HG02759 (cell line): ENCODE results near the gene ANKRD23.
"Not testable (repeated sequence)": the region's sequence is repeated elsewhere in the genome, so short reads cannot be mapped to it uniquely, and the experiment has no call there.

ENCODE experiments used
- ATAC-seq: cut with Tn5 transposase; IDR thresholded peaks from one replicate; pipeline ENCODE4 v1.9.1; 2021; ENCODE audit warnings: mild to moderate bottlenecking, moderate library complexity; ENCODE audit not compliant: unreplicated experiment

The ANKRD23 gene

DNA sequence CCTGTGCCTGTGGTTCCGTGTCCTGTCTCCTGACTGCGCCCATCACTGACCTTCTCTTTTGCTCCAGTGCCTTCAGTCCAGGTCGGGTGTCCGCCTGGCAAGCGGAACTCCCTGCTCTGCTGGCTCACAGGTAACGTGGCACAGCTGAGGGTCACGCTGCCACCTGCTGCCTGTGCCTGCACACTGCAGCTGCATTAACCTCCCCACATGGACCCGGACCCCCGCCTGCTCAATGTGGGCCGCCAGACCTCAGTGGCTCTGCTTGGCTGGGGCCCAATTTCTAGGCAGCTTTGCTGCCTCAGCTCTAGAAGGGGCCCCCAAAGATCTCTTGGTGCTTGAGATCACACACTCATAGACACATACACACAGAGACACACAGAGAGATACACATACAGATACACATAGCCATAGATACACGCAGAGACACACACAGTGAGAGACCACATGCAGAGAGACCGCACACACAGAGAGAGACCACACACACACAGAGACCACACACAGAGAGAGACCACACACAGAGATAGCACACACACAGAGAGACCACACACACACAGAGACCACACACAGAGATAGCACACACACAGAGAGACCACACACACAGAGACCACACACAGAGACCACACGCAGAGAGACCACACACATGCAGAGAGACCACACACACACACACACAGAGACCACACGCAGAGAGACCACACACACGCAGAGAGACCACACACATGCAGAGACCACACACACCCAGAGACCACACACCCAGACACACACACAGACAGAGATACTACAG is 42.6 kb downstream of the ANKRD23 start:
- ATAC-seq, result peak; percentile 84

DNA sequence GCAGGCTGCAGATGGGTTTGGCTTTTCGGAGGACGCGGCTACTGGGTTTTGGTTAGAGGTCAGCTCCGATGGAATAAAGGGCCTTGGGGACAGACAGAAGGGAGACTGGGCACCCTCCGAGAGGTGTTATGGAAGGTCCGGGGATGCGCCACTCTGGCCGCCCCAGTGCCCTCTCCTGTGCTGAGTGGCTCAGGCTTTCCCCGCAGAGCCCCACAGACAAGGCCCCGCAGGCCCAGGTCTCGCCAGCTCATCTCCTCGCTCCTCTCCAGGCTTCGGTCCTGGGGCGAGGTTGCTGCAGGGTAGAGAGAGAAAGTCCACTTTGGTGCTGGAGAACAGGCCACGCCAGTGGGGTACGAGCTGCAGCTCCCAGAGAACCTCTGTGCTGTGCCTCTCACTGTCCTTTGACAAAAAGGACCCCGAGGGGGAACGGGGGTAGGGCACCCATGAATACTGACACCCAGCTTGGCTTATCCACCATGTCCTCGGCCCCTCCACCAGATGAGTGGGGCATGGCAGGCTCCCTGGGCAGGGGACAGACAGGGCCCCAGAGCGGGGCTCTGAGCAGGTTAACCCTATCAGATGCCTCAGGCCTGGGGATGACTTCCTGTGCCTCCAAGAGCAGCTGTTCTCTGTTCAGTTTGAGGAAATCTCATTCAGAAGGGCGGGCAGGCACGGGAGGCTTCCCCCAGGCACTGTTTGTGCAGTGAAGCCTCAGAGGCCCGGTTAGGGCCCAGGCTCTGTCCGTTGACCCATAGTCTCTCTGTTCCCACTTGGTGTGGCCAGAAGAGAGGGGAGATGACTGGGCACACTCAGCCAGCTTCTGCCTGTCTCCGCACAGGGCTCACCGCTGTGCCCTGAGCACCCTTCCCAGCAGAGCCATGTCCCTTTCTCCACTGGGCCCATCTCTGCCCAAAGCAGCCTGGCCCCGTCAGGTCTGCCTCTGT is 43.5 kb downstream of the ANKRD23 start:
- ATAC-seq, result peak; percentile 16

DNA sequence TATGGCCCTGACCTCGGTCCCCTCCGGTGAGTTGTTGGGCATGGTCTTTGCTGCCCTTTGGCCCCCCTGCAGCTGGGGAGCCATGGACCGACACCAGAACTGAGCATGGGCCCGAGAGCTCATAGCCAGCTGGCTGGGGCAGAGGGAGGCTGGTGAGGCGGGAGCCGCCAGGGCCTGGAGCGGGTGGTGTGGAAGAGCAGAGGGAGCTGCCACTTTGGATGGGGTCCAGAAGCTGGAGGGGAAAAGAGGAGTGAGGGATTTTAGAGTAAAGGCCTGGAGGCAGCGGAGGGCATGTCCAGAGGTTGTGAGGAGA is 44.2 kb downstream of the ANKRD23 start:
- ATAC-seq, result no peak

DNA sequence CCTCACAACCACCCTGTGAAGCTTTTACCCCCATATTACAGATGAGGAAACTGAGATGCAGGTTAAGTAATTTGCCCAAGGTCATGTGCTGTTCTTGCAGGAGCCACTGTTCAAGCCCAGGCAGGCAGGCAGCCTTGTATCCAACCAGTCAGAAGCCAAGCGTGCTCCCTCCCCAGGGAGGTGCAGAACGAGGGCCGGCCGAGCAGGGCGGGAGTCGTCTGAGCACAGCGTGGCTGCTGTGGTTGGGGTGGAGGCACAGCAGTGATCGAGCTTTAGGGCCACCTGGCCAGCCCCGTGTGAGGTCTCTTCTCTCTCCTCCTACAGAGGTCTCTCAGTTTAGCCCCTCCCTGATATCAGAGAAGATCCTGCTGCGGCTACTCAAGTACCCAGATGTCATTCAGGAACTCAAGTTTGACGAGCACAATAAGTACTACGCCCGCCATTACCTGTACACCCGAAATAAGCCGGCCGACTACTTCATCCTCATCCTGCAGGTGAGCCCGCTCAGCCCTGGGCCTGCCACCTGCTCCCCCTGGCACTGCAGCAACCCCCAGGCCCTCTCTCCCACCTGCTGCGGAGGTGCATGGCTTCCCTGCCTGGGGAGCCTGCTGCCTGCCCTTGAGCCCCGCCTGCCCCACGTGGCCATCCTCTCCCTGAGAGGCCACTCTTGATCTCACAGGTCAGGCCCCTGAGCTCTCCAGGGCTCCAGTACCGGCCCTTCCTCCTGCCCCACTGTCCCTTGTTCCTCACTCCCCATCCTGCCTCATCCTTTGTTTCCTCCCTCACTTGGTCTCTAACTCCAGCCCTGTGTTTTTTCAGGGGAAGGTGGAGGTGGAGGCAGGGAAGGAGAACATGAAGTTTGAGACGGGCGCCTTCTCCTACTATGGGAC is 44.8 kb downstream of the ANKRD23 start:
- ATAC-seq, result no peak

DNA sequence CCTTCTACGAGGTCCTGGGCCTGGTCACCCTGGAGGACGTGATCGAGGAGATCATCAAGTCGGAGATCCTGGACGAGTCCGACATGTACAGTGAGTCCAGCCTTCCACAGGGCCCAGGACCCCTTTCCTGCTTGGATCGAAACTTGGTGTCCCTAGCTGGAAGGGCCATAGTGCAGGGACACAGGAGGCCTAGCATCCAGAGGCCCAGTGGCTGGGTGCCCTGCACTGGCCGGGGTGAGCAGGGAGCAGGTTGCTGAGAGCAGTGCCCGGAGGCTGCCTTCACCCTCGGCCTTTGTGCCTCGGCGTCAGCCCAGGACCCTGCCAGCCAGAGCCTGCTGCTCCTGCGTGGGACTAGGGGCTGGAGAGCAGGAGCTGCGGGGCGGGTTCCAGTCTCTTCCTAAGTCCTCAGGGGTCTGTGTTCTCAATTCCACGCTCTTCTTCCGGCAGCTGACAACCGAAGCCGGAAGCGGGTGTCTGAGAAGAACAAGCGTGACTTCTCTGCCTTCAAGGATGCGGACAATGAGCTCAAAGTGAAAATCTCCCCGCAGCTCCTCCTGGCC is 46.7 kb downstream of the ANKRD23 start:
- no peak for ATAC-seq

DNA sequence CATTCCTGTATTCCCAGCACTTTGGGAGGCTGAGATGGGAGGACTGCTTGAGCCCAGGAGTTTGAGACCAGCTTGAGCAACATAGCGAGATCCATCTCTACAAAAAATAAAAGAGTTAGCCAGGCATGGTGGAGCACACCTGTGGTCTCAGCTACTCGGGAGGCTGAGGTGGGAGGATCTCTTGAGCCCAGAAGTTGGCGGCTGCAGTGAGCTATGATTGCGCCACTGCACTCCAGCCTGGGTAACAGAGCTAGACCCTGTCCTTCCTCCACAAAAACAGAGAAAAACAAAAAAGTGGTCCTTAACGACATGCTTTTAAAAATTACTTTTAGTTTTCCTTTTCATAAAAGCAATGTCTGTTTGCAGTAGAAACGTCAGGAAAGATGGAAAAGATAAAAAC is 47.3 kb downstream of the ANKRD23 start:
- ATAC-seq, result not testable (repeated sequence)

DNA sequence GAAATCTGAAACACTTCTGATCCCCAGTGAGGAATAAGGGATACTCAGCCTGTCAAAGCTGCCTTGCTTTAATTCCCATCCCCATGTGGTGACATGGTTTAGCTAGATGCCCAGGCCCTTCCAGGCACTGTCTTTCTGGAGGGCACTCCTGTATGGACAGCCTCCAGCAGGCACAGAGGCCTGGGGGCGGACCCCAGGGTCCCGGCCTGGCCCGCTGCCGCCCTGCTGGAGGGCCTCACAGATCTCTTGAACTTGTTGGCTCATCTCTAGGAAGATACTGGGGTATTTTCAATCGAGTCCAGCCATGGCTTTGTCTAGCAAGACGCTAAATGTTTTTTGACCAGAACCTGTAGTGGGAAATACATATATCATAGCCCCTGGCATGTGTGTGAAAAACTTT is 48.7 kb downstream of the ANKRD23 start:
- no peak for ATAC-seq

DNA sequence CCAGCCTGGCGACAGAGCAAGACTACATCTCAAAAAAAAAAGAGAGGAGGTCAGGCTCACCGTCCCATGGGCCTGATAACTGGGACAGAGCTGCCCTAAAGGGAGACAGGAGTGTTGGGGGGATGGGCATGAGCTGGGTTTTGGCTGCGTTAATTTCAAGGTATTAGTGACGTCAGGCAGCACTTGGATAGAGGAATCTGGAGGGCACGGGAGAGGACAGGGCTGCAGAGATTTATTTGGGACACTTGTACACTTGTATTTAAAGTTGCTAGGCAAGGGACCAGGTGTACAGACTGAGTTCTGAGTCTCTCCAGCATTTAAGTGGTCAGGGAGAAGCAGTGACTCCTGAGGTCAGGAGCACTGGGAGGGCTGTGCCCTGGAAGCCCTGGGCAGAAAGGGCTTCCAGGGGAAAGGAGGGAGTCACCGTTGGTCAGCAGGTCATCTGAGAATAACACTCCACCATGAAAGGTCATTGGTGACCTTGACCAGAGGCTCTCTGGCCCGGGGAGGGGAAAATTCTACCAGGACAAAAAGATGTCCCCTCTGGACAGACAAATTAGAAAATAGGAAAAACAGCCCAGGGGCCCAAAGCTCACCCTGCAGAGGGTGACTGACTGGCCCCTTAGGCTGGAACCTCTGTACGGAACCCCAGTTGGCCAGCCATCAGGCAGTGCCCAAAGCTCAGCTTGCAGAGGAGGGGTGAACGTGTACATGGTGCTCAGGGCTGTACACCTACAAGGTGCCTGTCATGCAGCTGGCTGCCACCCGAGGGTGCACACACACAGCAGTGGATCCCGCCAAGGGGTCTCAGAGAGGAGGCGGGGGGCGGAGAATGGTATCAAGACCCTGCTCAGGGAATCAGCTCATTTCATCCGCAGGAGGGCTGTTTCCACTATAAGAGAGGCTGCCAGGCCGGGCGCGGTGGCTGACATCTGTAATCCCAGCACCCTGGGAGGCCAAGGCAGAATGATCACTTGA is 50.8 kb downstream of the ANKRD23 start:
- ATAC-seq, result no peak

DNA sequence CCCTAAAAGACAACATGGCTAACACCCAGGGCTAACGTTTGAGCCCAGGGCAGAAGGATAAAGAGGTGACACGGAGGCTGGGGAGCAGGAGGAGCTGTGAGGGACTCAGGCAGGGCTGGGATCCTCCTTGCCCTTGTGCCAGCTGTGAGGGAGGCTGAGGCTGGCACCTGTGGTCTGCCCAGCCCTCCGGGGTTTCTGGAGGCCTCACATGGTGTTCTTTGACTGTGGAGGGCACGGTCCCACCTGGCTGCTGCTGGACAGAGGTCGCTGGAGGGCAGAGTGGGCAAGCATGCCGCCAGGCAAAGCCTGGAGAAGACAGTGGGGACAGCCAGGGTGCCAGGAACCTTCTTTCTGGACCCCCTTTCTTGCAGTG is 54.6 kb downstream of the ANKRD23 start:
- no peak for ATAC-seq

DNA sequence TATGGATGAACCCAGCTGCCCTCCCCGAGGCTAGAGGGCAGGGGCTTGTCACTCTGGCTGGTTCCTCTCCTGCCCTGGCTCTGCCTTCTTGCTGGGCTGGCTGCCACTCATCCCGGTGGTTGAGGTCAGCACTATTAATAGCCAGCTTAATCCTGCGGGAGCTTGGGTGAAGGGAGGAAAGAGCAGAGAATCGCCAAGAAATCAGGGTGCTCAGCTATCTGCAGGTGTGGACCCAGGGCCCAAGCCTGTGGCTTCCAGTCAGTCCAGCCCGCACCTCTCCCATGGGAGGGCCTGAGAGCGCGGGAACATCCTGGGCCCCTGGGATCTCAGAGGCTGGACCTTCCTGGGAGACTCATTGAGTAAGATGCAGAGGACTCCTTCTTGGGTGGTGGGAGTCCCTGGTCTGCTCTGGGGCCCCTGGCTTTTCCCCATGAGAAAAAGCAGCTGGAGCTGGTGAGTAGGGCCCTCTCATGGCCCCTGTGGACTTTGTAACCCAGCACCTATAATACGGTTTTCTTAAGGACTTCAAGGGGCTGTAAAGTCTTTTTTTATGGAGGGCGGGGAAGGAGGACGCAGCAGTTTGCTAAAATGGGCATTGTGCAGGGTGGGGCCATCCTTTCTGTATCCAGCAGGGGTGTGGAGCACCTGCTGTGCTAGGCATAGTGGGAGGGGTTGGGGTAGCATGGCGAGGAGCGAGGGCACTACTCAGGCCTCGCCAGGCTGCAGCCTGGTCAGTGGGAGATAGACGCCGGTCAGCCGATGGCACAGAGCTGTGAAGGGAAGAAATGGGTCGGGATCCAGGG is 55.2 kb downstream of the ANKRD23 start:
- ATAC-seq, result no peak
